ENCODE results near the gene UTP3.

DNA sequence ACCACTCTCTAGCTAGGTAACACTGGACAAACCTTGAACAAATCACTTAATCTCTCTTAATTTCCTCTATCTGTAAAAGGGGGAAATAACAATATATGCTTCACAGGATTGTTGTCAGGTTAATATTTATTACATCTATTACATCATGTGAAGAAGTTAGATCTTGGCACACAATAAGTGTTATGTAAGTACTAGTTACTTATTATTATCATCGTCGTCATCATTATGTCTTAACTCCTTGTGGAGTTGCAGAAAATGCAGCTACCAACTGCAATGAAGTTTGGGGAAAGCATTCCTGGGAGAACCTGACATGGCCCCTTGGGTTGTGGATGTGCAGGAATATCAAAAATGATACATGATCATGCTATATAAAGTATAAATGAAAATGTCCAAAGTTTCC is 17.2 kb upstream of the UTP3 start:
- TF ChIP-seq EGR1 (IDR thresholded peaks at IDR 0.05; ENCODE audit: low read depth in 2 of 2), result no peak
- TF ChIP-seq, protein P1, sequence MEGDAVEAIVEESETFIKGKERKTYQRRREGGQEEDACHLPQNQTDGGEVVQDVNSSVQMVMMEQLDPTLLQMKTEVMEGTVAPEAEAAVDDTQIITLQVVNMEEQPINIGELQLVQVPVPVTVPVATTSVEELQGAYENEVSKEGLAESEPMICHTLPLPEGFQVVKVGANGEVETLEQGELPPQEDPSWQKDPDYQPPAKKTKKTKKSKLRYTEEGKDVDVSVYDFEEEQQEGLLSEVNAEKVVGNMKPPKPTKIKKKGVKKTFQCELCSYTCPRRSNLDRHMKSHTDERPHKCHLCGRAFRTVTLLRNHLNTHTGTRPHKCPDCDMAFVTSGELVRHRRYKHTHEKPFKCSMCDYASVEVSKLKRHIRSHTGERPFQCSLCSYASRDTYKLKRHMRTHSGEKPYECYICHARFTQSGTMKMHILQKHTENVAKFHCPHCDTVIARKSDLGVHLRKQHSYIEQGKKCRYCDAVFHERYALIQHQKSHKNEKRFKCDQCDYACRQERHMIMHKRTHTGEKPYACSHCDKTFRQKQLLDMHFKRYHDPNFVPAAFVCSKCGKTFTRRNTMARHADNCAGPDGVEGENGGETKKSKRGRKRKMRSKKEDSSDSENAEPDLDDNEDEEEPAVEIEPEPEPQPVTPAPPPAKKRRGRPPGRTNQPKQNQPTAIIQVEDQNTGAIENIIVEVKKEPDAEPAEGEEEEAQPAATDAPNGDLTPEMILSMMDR (IDR thresholded peaks at IDR 0.05; ENCODE audit: low read depth, low read length, missing input control), result no peak
